ENCODE results near the gene CCN2.

- no peak for TF ChIP-seq CTCF (IDR thresholded peaks at IDR 0.05)
- no peak for TF ChIP-seq POLR2A (IDR thresholded peaks at IDR 0.05; ENCODE audit: low read depth)
- TF ChIP-seq POLR2AphosphoS5 (IDR thresholded peaks at IDR 0.05), result no peak
- TF ChIP-seq EP300 (IDR thresholded peaks at IDR 0.05), result no peak
Measured at GRCh38 chr6:131910219-131910589, 41.0 kb downstream of the CCN2 start.

Data from esophagus muscularis mucosa (tissue), 4 donors.